Measurements from ENCODE around the gene STOX1.

DNA sequence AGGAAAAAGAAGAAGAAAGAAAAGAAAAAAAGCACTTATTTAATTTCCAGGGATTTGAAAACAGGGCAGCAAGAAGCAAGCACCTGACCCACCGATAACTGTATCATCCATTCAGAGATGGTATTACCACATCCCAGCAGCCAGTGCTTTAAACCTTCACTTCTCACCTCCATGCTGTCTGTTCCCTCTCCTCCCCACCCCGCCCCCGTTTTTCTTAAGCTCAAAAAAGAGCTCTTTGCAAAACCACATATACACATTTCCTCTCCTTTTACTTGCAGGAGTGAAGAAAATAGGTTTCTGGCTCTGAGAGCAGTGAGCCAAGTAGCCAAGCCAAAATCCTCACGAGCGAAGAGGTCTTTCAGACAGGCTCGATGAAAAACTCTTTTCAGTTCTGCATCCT, 2.2 kb downstream of the STOX1 start:
- TF ChIP-seq, protein P1, sequence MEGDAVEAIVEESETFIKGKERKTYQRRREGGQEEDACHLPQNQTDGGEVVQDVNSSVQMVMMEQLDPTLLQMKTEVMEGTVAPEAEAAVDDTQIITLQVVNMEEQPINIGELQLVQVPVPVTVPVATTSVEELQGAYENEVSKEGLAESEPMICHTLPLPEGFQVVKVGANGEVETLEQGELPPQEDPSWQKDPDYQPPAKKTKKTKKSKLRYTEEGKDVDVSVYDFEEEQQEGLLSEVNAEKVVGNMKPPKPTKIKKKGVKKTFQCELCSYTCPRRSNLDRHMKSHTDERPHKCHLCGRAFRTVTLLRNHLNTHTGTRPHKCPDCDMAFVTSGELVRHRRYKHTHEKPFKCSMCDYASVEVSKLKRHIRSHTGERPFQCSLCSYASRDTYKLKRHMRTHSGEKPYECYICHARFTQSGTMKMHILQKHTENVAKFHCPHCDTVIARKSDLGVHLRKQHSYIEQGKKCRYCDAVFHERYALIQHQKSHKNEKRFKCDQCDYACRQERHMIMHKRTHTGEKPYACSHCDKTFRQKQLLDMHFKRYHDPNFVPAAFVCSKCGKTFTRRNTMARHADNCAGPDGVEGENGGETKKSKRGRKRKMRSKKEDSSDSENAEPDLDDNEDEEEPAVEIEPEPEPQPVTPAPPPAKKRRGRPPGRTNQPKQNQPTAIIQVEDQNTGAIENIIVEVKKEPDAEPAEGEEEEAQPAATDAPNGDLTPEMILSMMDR (IDR thresholded peaks at IDR 0.05): no peak
- TF ChIP-seq TEAD4 (CRISPR knock-in tag; IDR thresholded peaks at IDR 0.05): no peak

Data from WTC11 (cell line).